MCF 10A (cell line): Measurements from ENCODE around the gene FCHSD2. TPM values are rescaled to one million over a fixed set of nuclear protein-coding genes. Genes with fewer than 3 reads are reported as not detected.

Experiments
- BruUV-seq: library from RNA; stranded (reverse); fragments of 400-500 nt; replicated peaks from 2 replicates; lab custom pipeline; 2021; lab: Mats Ljungman, UMichigan
- CTCF ChIA-PET: fragments of 300-600 bp; sonication (Branson Sonifier 250); formaldehyde crosslinking; extraction: SDS; loops from one replicate; lab custom pipeline; 2021; ENCODE audit warnings: antibody characterized with exemption, inconsistent platforms; lab: Yijun Ruan, JAX
- POLR2A ChIA-PET: fragments of 300-600, 350-650 bp; sonication (Branson Sonifier 250); formaldehyde crosslinking; extraction: SDS; loops from one replicate; lab custom pipeline; 2020; ENCODE audit warnings: antibody characterized with exemption, inconsistent platforms; lab: Yijun Ruan, JAX
- DNase-seq: peaks from one replicate; pipeline ENCODE4 v3.0.0-alpha.2; 2018; ENCODE audit not compliant: unreplicated experiment
- H3K27ac Mint-ChIP-seq: one replicate; pipeline ENCODE4 v1.8.0; 2022; ENCODE audit warnings: mild to moderate bottlenecking, low read depth, mixed read lengths; ENCODE audit not compliant: unreplicated experiment
- H3K27me3 Mint-ChIP-seq: one replicate; pipeline ENCODE4 v1.8.0; 2022; ENCODE audit warnings: mixed read lengths; ENCODE audit not compliant: insufficient read depth, unreplicated experiment
- H3K36me3 Mint-ChIP-seq: one replicate; pipeline ENCODE4 v1.8.0; 2022; ENCODE audit warnings: mild to moderate bottlenecking, moderate library complexity, mixed read lengths; ENCODE audit not compliant: insufficient read depth, unreplicated experiment
- H3K4me1 Mint-ChIP-seq: one replicate; pipeline ENCODE4 v1.8.0; 2022; ENCODE audit warnings: mixed read lengths; ENCODE audit not compliant: insufficient read depth, unreplicated experiment
- H3K4me3 Mint-ChIP-seq: one replicate; pipeline ENCODE4 v1.8.0; 2022; ENCODE audit warnings: mild to moderate bottlenecking, moderate library complexity, mixed read lengths; ENCODE audit not compliant: unreplicated experiment
- H3K9me3 Mint-ChIP-seq: one replicate; pipeline ENCODE4 v1.8.0; 2022; ENCODE audit warnings: mixed read lengths; ENCODE audit not compliant: unreplicated experiment
- CTCF ChIP-seq: fragments of 200-600 bp; IDR thresholded peaks from one replicate; pipeline ENCODE4 v1.8.0; 2022; ENCODE audit warnings: antibody characterized with exemption, mild to moderate bottlenecking; ENCODE audit not compliant: unreplicated experiment
- intact Hi-C: fragments of 100-400 bp; cut with micrococcal nuclease; formaldehyde crosslinking; loops from 2 replicates; pipeline ENCODE4 v1.14.1; 2022
- total RNA-seq: library from RNA; stranded (reverse); gene quantifications from 2 replicates; pipeline ENCODE4 v1.2.3, GENCODE V29; 2022

The FCHSD2 gene
- total RNA-seq, 1 experiment from 2014 or later, result 12.8 TPM

- CTCF ChIA-PET, result interaction anchor here (0.6 to 1.2 kb wide), 2 partner anchors 25 to 63 kb away, joined by 3 to 6 read pairs; no protein-coding TSS in a partner anchor
- intact Hi-C loops, result no loop called here
Observed at GRCh38 chr11:72788241-72788640, 353.9 kb downstream of the FCHSD2 start.

GRCh38 chr11:72787216-72788104 is 354.7 kb downstream of the FCHSD2 start:
- H3K4me1 Mint-ChIP-seq, result peaks cover 3% of the 10 kb centered on the region
- ChIA-PET POLR2A (interaction anchor here (0.8 kb wide), 1 partner anchor 19 kb away, joined by 4 read pairs; no protein-coding TSS in a partner anchor), CTCF (interaction anchor here (0.6 to 0.8 kb wide), 2 partner anchors 224 to 553 kb away, joined by 3 to 4 read pairs; no protein-coding TSS in a partner anchor)
- H3K27ac Mint-ChIP-seq, result no peak overlapping the region
- BruUV-seq, result no TSS peak
- DNase-seq, result no peak
- no peaks in the 10 kb centered on the region for H3K9me3 Mint-ChIP-seq
- H3K4me3 Mint-ChIP-seq, result no peak overlapping the region
- H3K36me3 Mint-ChIP-seq, result peaks cover 1% of the 10 kb centered on the region
- no peak for TF ChIP-seq CTCF
- intact Hi-C loops, result no loop called here
- H3K27me3 Mint-ChIP-seq, result no peaks in the 10 kb centered on the region

More at GRCh38 chr11:72788241-72788640, 353.9 kb downstream of the FCHSD2 start:
- Mint-ChIP-seq H3K4me3 (no peak overlapping the region), H3K27me3 (no peaks in the 10 kb centered on the region), H3K27ac (no peak overlapping the region), H3K9me3 (no peaks in the 10 kb centered on the region), H3K4me1 (peaks cover 6% of the 10 kb centered on the region), H3K36me3 (no peaks in the 10 kb centered on the region)
- no peak for TF ChIP-seq CTCF
- DNase-seq, result no peak
- no TSS peak for BruUV-seq
- POLR2A ChIA-PET, result no interaction called here

Other genes starting within 250 kb of the FCHSD2 start
- gene P2RY2, start 76.0 kb upstream of the FCHSD2 start, total RNA-seq, result 0.56 and 1.0 TPM in 2 replicates
- gene P2RY6, start 130.0 kb upstream of the FCHSD2 start, total RNA-seq, result not detected in 2 replicates
- 27.6 and 29.3 TPM in 2 replicates for gene ARHGEF17, start 166.0 kb upstream of the FCHSD2 start, total RNA-seq
- 5.8 and 8.4 TPM in 2 replicates for gene RELT, start 234.1 kb upstream of the FCHSD2 start, total RNA-seq